GM12878 (cell line): ENCODE data around the gene MYCT1. TPM values are rescaled to one million over a fixed set of nuclear protein-coding genes. Genes with fewer than 3 reads are reported as not detected.

ENCODE experiments used
- ATAC-seq: fragments of 200-7000 bp; cut with Tn5 transposase; 3 replicates; pipeline ENCODE4 v1.9.1; 2020; ENCODE audit warnings: mild to moderate bottlenecking, moderate library complexity
- BruUV-seq: library from RNA; stranded (reverse); fragments of 400-500 nt; replicated peaks from 2 replicates; lab custom pipeline; 2021; lab: Mats Ljungman, UMichigan
- CTCF ChIA-PET: fragments of 300-600 bp; sonication (Branson Sonifier 250); formaldehyde crosslinking; extraction: SDS; loops from one replicate; lab custom pipeline; 2021; ENCODE audit warnings: inconsistent platforms; lab: Yijun Ruan, JAX
- POLR2A ChIA-PET: fragments of 350-600 bp; formaldehyde crosslinking; extraction: SDS; loops from one replicate; lab custom pipeline; 2021; ENCODE audit warnings: inconsistent platforms; lab: Charles Lee
- RAD21 ChIA-PET: fragments of 300-600 bp; sonication (Branson Sonifier 250); formaldehyde crosslinking; loops from one replicate; lab custom pipeline; 2023; ENCODE audit warnings: antibody characterized with exemption; ENCODE audit not compliant: unreplicated experiment; lab: Charles Lee
- SMC1A ChIA-PET: fragments of 300-600 bp; sonication (Branson Sonifier 250); formaldehyde crosslinking; loops from one replicate; lab custom pipeline; 2023; ENCODE audit not compliant: unreplicated experiment, uncharacterized antibody; lab: Charles Lee
- DNase-seq: peaks from one replicate; pipeline ENCODE4 v3.0.0-alpha.2; 2011; ENCODE audit warnings: low read depth, low spot score
- FAIRE-seq: peaks from 3 replicates; lab custom pipeline; 2011; peaks lifted over from hg19 to GRCh38; lab: Jason Lieb, UNC
- H2AFZ ChIP-seq: 2 replicates; pipeline ENCODE4 v1.6.0; 2011; ENCODE audit warnings: low read depth, low read length, control low read depth; ENCODE audit not compliant: control insufficient read depth
- H3K27ac ChIP-seq: 2 replicates; pipeline ENCODE4 v1.5.1; 2011; ENCODE audit warnings: control low read depth; ENCODE audit not compliant: control insufficient read depth, insufficient read depth
- H3K27me3 ChIP-seq, 2 experiments: replicated peaks in 1 of 2; 2 replicates each; pipeline versions ENCODE4 v1.6.0 to v1.6.1; 2011; ENCODE audit warnings: low read length in 1 of 2; ENCODE audit not compliant: control insufficient read depth in 2 of 2, insufficient read depth in 2 of 2
- H3K36me3 ChIP-seq, 2 experiments: 2 replicates each; pipeline ENCODE4 v1.5.1; 2011; ENCODE audit warnings: low read length in 1 of 2; ENCODE audit not compliant: control insufficient read depth in 2 of 2, insufficient read depth in 2 of 2
- H3K4me1 ChIP-seq: 2 replicates; pipeline ENCODE4 v1.6.1; 2011; ENCODE audit warnings: mild to moderate bottlenecking, low read length, moderate library complexity, mixed read lengths; ENCODE audit not compliant: control insufficient read depth, insufficient read depth
- H3K4me2 ChIP-seq: 2 replicates; pipeline ENCODE4 v1.6.0; 2011; ENCODE audit warnings: control low read depth; ENCODE audit not compliant: control insufficient read depth, insufficient read depth
- H3K4me3 ChIP-seq: fragments of 200-600 bp; sonication (generic); 2 replicates; pipeline ENCODE4 v1.5.1; 2016
- H3K79me2 ChIP-seq: 2 replicates; pipeline ENCODE4 v1.6.0; 2011; ENCODE audit warnings: low read length; ENCODE audit not compliant: control insufficient read depth, insufficient read depth
- H3K9ac ChIP-seq: 2 replicates; pipeline ENCODE4 v1.8.0; 2011; ENCODE audit warnings: low read length, control low read depth, mixed read lengths; ENCODE audit not compliant: control insufficient read depth, insufficient read depth
- H3K9me3 ChIP-seq: replicated peaks from 3 replicates; pipeline ENCODE4 v1.5.1; 2011; ENCODE audit warnings: mild to moderate bottlenecking, low read length; ENCODE audit not compliant: control insufficient read depth, insufficient read depth
- H4K20me1 ChIP-seq: 2 replicates; pipeline ENCODE4 v1.6.0; 2011; ENCODE audit not compliant: control insufficient read depth, insufficient read depth
- CBX5 ChIP-seq: sonication (generic); IDR thresholded peaks from 2 replicates; pipeline ENCODE4 v1.6.1; 2016; ENCODE audit warnings: low read depth, moderate library complexity, mild to moderate bottlenecking, inconsistent platforms
- GABPA ChIP-seq: IDR thresholded peaks from 2 replicates; pipeline ENCODE4 v1.6.1; 2014; ENCODE audit warnings: antibody characterized with exemption, low read depth, mild to moderate bottlenecking, inconsistent platforms
- HDGF ChIP-seq: fragments of 450-650 bp; IDR thresholded peaks from 2 replicates; pipeline ENCODE4 v1.6.1; 2016; ENCODE audit warnings: antibody characterized with exemption
- MXI1 ChIP-seq: fragments of 150-350 bp; IDR thresholded peaks from 2 replicates; pipeline ENCODE4 v1.6.1; 2011; ENCODE audit warnings: low read depth, mild to moderate bottlenecking, inconsistent platforms, low read length, improper control_type of control experiment
- MYB ChIP-seq: fragments of 150-350 bp; IDR thresholded peaks from 2 replicates; pipeline ENCODE4 v1.6.1; 2014; ENCODE audit warnings: mild to moderate bottlenecking, low read depth, low read length, borderline replicate concordance
- PAX5 ChIP-seq: IDR thresholded peaks from 2 replicates; pipeline ENCODE4 v1.6.1; 2011; ENCODE audit warnings: low read depth, low read length, borderline replicate concordance
- TARDBP ChIP-seq: IDR thresholded peaks from 2 replicates; pipeline ENCODE4 v1.6.1; 2016; ENCODE audit warnings: borderline replicate concordance
- TCF3 ChIP-seq: IDR thresholded peaks from 2 replicates; pipeline ENCODE4 v1.6.1; 2012; ENCODE audit warnings: low read depth, mild to moderate bottlenecking, low read length, borderline replicate concordance; ENCODE audit not compliant: insufficient read depth
- WRNIP1 ChIP-seq: IDR thresholded peaks from 2 replicates; pipeline ENCODE4 v1.6.1; 2011; ENCODE audit warnings: low read depth, low read length, improper control_type of control experiment, borderline replicate concordance
- ZBTB40 ChIP-seq: fragments of 450-650 bp; IDR thresholded peaks from 2 replicates; pipeline ENCODE4 v1.6.1; 2016; ENCODE audit warnings: mild to moderate bottlenecking, moderate library complexity, borderline replicate concordance
- ZNF24 ChIP-seq: fragments of 450-650 bp; IDR thresholded peaks from 2 replicates; pipeline ENCODE4 v1.6.1; 2017; ENCODE audit warnings: antibody characterized with exemption, mild to moderate bottlenecking
- WGBS: methylation state at CpG from one replicate; pipeline ENCODE4 v1.1.6; 2016; ENCODE audit warnings: low lambda C conversion rate; ENCODE audit not compliant: insufficient replicate concordance, insufficient coverage; ENCODE audit errors: missing lambda C conversion rate; 5-methylcytosine and 5-hydroxymethylcytosine counted together
- in situ Hi-C: fragments of 300-500 bp; cut with MboI; formaldehyde crosslinking; loops from 9 replicates; pipeline ENCODE4 v1.14.3; 2018; ENCODE audit warnings: mixed read lengths
- intact Hi-C: fragments of 100-400 bp; cut with micrococcal nuclease; formaldehyde crosslinking; loops from one replicate; pipeline ENCODE4 v1.14.2; 2022; ENCODE audit not compliant: unreplicated experiment
- polyA plus RNA-seq, 11 experiments: library from polyadenylated mRNA; depleted of rRNA in 4 of 11; unstranded in 6 of 11; stranded (reverse) in 5 of 11; fragments of >200 nt; fragmentation: Nextera tagmentation in 4 of 11; fragmentation: Illumina TruSeq in 1 of 11; extraction: Ambion mirVana in 4 of 11; extraction: Trizol in 1 of 11; gene quantifications; 1 replicate in 1 of 11; 2 replicates in 10 of 11; pipeline versions ENCODE4 v1.2.1 to v1.2.3, GENCODE V29; 2011 to 2016; ENCODE audit warnings: inconsistent platforms in 2 of 11, missing spikeins in 2 of 11, low read depth in 1 of 11
- total RNA-seq, 4 experiments: library from RNA; depleted of rRNA in 3 of 4; stranded (reverse); fragments of >200 nt in 3 of 4; fragmentation: Illumina TruSeq in 1 of 4; extraction: Trizol in 1 of 4; gene quantifications; 2 replicates each; pipeline versions ENCODE4 v1.2.1 to v1.2.3, GENCODE V29; 2013 to 2021

MYCT1 gene
- total and polyA plus RNA-seq, 10 of the 15 experiments (the other 5 are each of a cell fraction or from before 2014, with no cell fraction given) = 0.15 TPM; not detected in 9

DNA sequence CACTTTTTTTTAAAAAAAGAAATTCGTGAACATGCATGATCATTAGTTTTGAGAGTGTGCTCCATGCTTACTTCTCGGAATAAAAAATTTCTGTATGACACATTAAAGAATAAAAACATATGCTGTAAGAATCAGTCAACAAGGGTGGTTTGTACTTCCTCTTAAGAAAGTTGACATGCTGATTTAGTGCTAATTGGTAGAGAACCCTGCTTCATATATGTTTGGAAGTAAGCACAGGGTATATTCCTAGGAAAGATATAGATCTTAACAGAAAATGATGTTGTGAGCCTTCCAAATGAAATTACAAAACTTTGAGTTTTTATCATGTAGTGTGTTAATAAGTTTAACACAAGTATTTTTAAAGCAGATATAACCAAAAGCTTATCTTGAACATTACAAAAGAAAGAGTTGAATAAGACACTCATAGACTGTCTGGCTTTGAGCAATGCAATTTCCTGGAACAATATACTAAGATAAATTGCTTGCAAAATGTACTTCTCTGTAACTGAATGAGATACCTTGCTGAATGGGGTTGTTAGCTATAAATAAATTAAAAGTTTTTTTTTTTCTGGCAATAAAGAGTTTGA, 39.1 kb downstream of the MYCT1 start:
- Histone ChIP-seq H3K27ac (no peak overlapping the region), H3K9ac (no peak overlapping the region), H3K9me3 (no peaks in the 10 kb centered on the region), H3K4me2 (no peak overlapping the region), H3K27me3 (no peaks in the 10 kb centered on the region), H3K36me3 (no peaks in the 10 kb centered on the region), H4K20me1 (no peaks in the 10 kb centered on the region), H3K4me3 (no peak overlapping the region), H2AFZ (no peak overlapping the region), H3K79me2 (no peaks in the 10 kb centered on the region), H3K4me1 (no peaks in the 10 kb centered on the region)
- no TSS peak for BruUV-seq
- intact Hi-C loops = no loop called here
- ChIA-PET SMC1A (interaction anchor here (1.6 kb wide), 1 partner anchor 11 kb away, joined by 3 read pairs; no protein-coding TSS in a partner anchor), CTCF (interaction anchor here (0.6 to 1.0 kb wide), 2 partner anchors 9 to 217 kb away, joined by 3 to 4 read pairs; no protein-coding TSS in a partner anchor), RAD21 (no interaction called here), POLR2A (no interaction called here)
- WGBS = 0% methylated on average over 2 of the region's 2 CpGs
- in situ Hi-C loops = no loop called here
- DNase-seq (no peak), ATAC-seq (no peak), FAIRE-seq (no peak)
- no peak for TF ChIP-seq PAX5
- TF ChIP-seq TARDBP = no peak
- TF ChIP-seq MYB = no peak
- no peak for TF ChIP-seq ZNF24
- TF ChIP-seq MXI1 = no peak
- no peak for TF ChIP-seq GABPA
- TF ChIP-seq CBX5 = no peak
- TF ChIP-seq HDGF = no peak
- no peak for TF ChIP-seq TCF3
- TF ChIP-seq WRNIP1 = no peak
- no peak for TF ChIP-seq ZBTB40
